Mesendoderm (in vitro differentiated cells): ENCODE data around the gene CLIP2.
"Not testable (repeated sequence)": the region's sequence is repeated elsewhere in the genome, so short reads cannot be mapped to it uniquely, and the experiment has no call there.

Experiments
- DNase-seq: peaks from one replicate; pipeline ENCODE4 v3.0.0; 2013
- H2AK5ac ChIP-seq: 2 replicates; pipeline ENCODE4 v1.6.1; 2013; ENCODE audit warnings: low read length, inconsistent platforms
- H2BK120ac ChIP-seq: 2 replicates; pipeline ENCODE4 v1.6.1; 2013; ENCODE audit warnings: low read depth, mild to moderate bottlenecking, low read length, moderate library complexity, mixed read lengths
- H2BK15ac ChIP-seq: replicated peaks from 2 replicates; pipeline ENCODE4 v1.6.1; 2013; ENCODE audit warnings: low read depth, mild to moderate bottlenecking, moderate library complexity
- H2BK5ac ChIP-seq: 2 replicates; pipeline ENCODE4 v1.6.1; 2013; ENCODE audit warnings: low read length, inconsistent platforms
- H3K18ac ChIP-seq: 2 replicates; pipeline ENCODE4 v1.6.1; 2013; ENCODE audit warnings: mild to moderate bottlenecking, low read length, mixed read lengths
- H3K23ac ChIP-seq: one replicate; pipeline ENCODE4 v1.6.1; 2013; ENCODE audit warnings: low read length
- H3K27ac ChIP-seq: 2 replicates; pipeline ENCODE4 v1.5.1; 2013; ENCODE audit warnings: low read depth, mild to moderate bottlenecking, inconsistent platforms, low read length, moderate library complexity
- H3K27me3 ChIP-seq: 2 replicates; pipeline ENCODE4 v1.6.1; 2013; ENCODE audit warnings: low read length, control low read depth, mild to moderate bottlenecking, inconsistent platforms; ENCODE audit not compliant: insufficient read depth, poor library complexity
- H3K36me3 ChIP-seq: 2 replicates; pipeline ENCODE4 v1.6.1; 2013; ENCODE audit warnings: low read length, inconsistent platforms; ENCODE audit not compliant: control insufficient read depth, insufficient read depth
- H3K4ac ChIP-seq: one replicate; pipeline ENCODE4 v1.6.1; 2013; ENCODE audit warnings: low read depth, mild to moderate bottlenecking, low read length, moderate library complexity
- H3K4me1 ChIP-seq: 2 replicates; pipeline ENCODE4 v1.6.1; 2013; ENCODE audit warnings: low read depth, low read length, inconsistent platforms; ENCODE audit not compliant: control insufficient read depth
- H3K4me2 ChIP-seq: 2 replicates; pipeline ENCODE4 v1.6.1; 2013; ENCODE audit warnings: low read length
- H3K4me3 ChIP-seq: 2 replicates; pipeline ENCODE4 v1.5.1; 2013; ENCODE audit warnings: mild to moderate bottlenecking, low read length
- H3K56ac ChIP-seq: one replicate; pipeline ENCODE4 v1.6.1; 2013; ENCODE audit warnings: low read length
- H3K79me1 ChIP-seq: 2 replicates; pipeline ENCODE4 v1.6.1; 2013; ENCODE audit warnings: low read length, inconsistent platforms
- H3K79me2 ChIP-seq: 2 replicates; pipeline ENCODE4 v1.6.1; 2013; ENCODE audit warnings: mild to moderate bottlenecking, low read length; ENCODE audit not compliant: control insufficient read depth, insufficient read depth
- H3K9ac ChIP-seq: 2 replicates; pipeline ENCODE4 v1.6.1; 2013; ENCODE audit warnings: low read length, inconsistent platforms
- H4K5ac ChIP-seq: one replicate; pipeline ENCODE4 v1.6.1; 2013; ENCODE audit warnings: low read length
- H4K8ac ChIP-seq: one replicate; pipeline ENCODE4 v1.6.1; 2013; ENCODE audit warnings: low read depth, mild to moderate bottlenecking, control low read depth, low read length, moderate library complexity
- WGBS: extraction: QIAGEN DNeasy Blood & Tissue Kit; methylation state at CpG from one replicate; pipeline ENCODE4 v1.1.7; 2013; ENCODE audit warnings: low lambda C conversion rate, missing lambda C conversion rate; ENCODE audit not compliant: insufficient coverage; ENCODE audit errors: extremely low coverage; 5-methylcytosine and 5-hydroxymethylcytosine counted together

The CLIP2 gene

GRCh38 chr7:74332373-74333176 lies 43.4 kb downstream of the CLIP2 start:
- Histone ChIP-seq H2BK120ac (no peak overlapping the region), H3K79me1 (no peaks in the 10 kb centered on the region), H4K8ac (no peak overlapping the region), H2AK5ac (no peak overlapping the region), H3K4ac (no peak overlapping the region), H3K4me2 (no peak overlapping the region), H2BK5ac (no peak overlapping the region), H3K27me3 (no peaks in the 10 kb centered on the region), H3K18ac (no peak overlapping the region), H3K9ac (no peak overlapping the region), H4K5ac (no peak overlapping the region), H3K4me3 (no peak overlapping the region), H3K79me2 (no peaks in the 10 kb centered on the region), H3K4me1 (no peaks in the 10 kb centered on the region), H2BK15ac (no peak overlapping the region), H3K27ac (no peak overlapping the region), H3K36me3 (no peaks in the 10 kb centered on the region), H3K56ac (no peak overlapping the region), H3K23ac (no peak overlapping the region)
- WGBS: no CpG with 5 or more reads among the region's 17 CpGs
- DNase-seq: no peak

- Histone ChIP-seq H3K4me1 (no peaks in the 10 kb centered on the region), H2BK120ac (no peak overlapping the region), H3K18ac (no peak overlapping the region), H3K4me3 (no peak overlapping the region), H3K9ac (no peak overlapping the region), H3K23ac (no peak overlapping the region), H3K36me3 (no peaks in the 10 kb centered on the region), H4K5ac (no peak overlapping the region), H3K4ac (no peak overlapping the region), H3K56ac (no peak overlapping the region), H3K4me2 (no peak overlapping the region), H2BK5ac (no peak overlapping the region), H3K27ac (no peak overlapping the region), H4K8ac (no peak overlapping the region), H3K79me2 (no peaks in the 10 kb centered on the region), H3K79me1 (no peaks in the 10 kb centered on the region), H2BK15ac (no peak overlapping the region), H3K27me3 (no peaks in the 10 kb centered on the region), H2AK5ac (no peak overlapping the region)
- no peak for DNase-seq
- WGBS: no CpG with 5 or more reads among the region's 11 CpGs
Observed at GRCh38 chr7:74334030-74334429, 44.8 kb downstream of the CLIP2 start.

- Histone ChIP-seq H4K8ac (no peak overlapping the region), H3K4ac (no peak overlapping the region), H3K18ac (no peak overlapping the region), H3K9ac (no peak overlapping the region), H3K36me3 (no peaks in the 10 kb centered on the region), H2BK5ac (no peak overlapping the region), H3K79me2 (no peaks in the 10 kb centered on the region), H2BK15ac (no peak overlapping the region), H3K27ac (no peak overlapping the region), H4K5ac (no peak overlapping the region), H2AK5ac (no peak overlapping the region), H3K4me2 (no peak overlapping the region), H3K56ac (no peak overlapping the region), H3K27me3 (no peaks in the 10 kb centered on the region), H3K4me3 (no peak overlapping the region), H2BK120ac (no peak overlapping the region), H3K23ac (no peak overlapping the region), H3K4me1 (no peaks in the 10 kb centered on the region), H3K79me1 (no peaks in the 10 kb centered on the region)
- no peak for DNase-seq
- WGBS: no CpG with 5 or more reads among the region's 9 CpGs
Observed at GRCh38 chr7:74337926-74338325, 48.7 kb downstream of the CLIP2 start.

- H2BK15ac ChIP-seq: no peak overlapping the region
- no peak overlapping the region for H4K5ac ChIP-seq
- H2AK5ac ChIP-seq: no peak overlapping the region
- H4K8ac ChIP-seq: no peak overlapping the region
- no peaks in the 10 kb centered on the region for H3K36me3 ChIP-seq
- no peaks in the 10 kb centered on the region for H3K79me2 ChIP-seq
- no peak overlapping the region for H3K23ac ChIP-seq
- no peaks in the 10 kb centered on the region for H3K4me1 ChIP-seq
- no peak overlapping the region for H3K4ac ChIP-seq
- H3K27me3 ChIP-seq: no peaks in the 10 kb centered on the region
- H3K27ac ChIP-seq: no peak overlapping the region
- H3K18ac ChIP-seq: no peak overlapping the region
- H3K4me3 ChIP-seq: no peak overlapping the region
- H2BK120ac ChIP-seq: no peak overlapping the region
- no peak overlapping the region for H3K4me2 ChIP-seq
- no peak overlapping the region for H2BK5ac ChIP-seq
- no peak overlapping the region for H3K9ac ChIP-seq
- H3K56ac ChIP-seq: no peak overlapping the region
- H3K79me1 ChIP-seq: no peaks in the 10 kb centered on the region
- no CpG with 5 or more reads among the region's 52 CpGs for WGBS
- no peak for DNase-seq
Observed at GRCh38 chr7:74338366-74339108, 49.3 kb downstream of the CLIP2 start.

DNA sequence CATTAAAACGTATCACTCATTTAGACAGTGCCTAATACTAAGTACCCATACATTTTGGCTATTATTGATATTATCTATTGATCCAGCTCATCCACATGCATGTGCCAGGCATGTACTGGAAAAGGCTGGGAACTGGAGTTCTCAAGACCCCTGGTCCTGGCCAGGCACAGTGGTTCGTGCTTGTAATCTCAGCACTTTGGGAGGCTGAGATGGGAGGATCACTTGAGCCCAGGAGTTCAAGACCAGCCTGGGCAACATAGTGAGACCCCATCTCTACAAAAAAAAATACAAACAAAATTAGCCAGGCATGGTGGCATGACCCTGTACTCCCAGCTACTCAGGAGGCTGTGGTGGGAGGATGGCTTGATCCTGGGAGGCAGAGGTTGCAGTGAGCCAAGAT lies 50.4 kb downstream of the CLIP2 start:
- not testable (repeated sequence) for H4K5ac ChIP-seq, H4K8ac ChIP-seq, H3K4me2 ChIP-seq, H2BK15ac ChIP-seq, H3K9ac ChIP-seq, H3K4me3 ChIP-seq, H3K79me2 ChIP-seq, H3K23ac ChIP-seq, H3K79me1 ChIP-seq, DNase-seq, H3K4ac ChIP-seq, H3K36me3 ChIP-seq, H3K56ac ChIP-seq, H2BK5ac ChIP-seq, H3K27ac ChIP-seq, H3K4me1 ChIP-seq, H3K27me3 ChIP-seq, H2BK120ac ChIP-seq, H3K18ac ChIP-seq, H2AK5ac ChIP-seq
- no CpG with 5 or more reads among the region's 2 CpGs for WGBS
